ENCODE results near the gene FOXP2.

Gene FOXP2

GRCh38 chr7:114588506-114588905 is 173.9 kb downstream of the FOXP2 start:
- TF ChIP-seq GATA3 (IDR thresholded peaks at IDR 0.05; ENCODE audit: low read depth, low read length), result no peak
- no peak for TF ChIP-seq GATA2 (IDR thresholded peaks at IDR 0.05; ENCODE audit: low read depth, low read length)

GRCh38 chr7:114589436-114589835 is 174.8 kb downstream of the FOXP2 start:
- TF ChIP-seq GATA3 (IDR thresholded peaks at IDR 0.05; ENCODE audit: low read depth, low read length), result no peak
- TF ChIP-seq GATA2 (IDR thresholded peaks at IDR 0.05; ENCODE audit: low read depth, low read length), result no peak

GRCh38 chr7:114590298-114590697 is 175.7 kb downstream of the FOXP2 start:
- no peak for TF ChIP-seq GATA3 (IDR thresholded peaks at IDR 0.05; ENCODE audit: low read depth, low read length)
- no peak for TF ChIP-seq GATA2 (IDR thresholded peaks at IDR 0.05; ENCODE audit: low read depth, low read length)

- TF ChIP-seq GATA3 (IDR thresholded peaks at IDR 0.05; ENCODE audit: low read depth, low read length), result no peak
- TF ChIP-seq GATA2 (IDR thresholded peaks at IDR 0.05; ENCODE audit: low read depth, low read length), result no peak
These were observed 184.3 kb downstream of the FOXP2 start for GRCh38 chr7:114598946-114599345.

GRCh38 chr7:114606100-114606499 is 191.5 kb downstream of the FOXP2 start:
- no peak for TF ChIP-seq GATA3 (IDR thresholded peaks at IDR 0.05; ENCODE audit: low read depth, low read length)
- no peak for TF ChIP-seq GATA2 (IDR thresholded peaks at IDR 0.05; ENCODE audit: low read depth, low read length)

GRCh38 chr7:114620208-114620607 is 205.6 kb downstream of the FOXP2 start:
- TF ChIP-seq GATA3 (IDR thresholded peaks at IDR 0.05; ENCODE audit: low read depth, low read length), result no peak
- no peak for TF ChIP-seq GATA2 (IDR thresholded peaks at IDR 0.05; ENCODE audit: low read depth, low read length)

GRCh38 chr7:114622221-114622620 is 207.6 kb downstream of the FOXP2 start:
- TF ChIP-seq GATA2 (IDR thresholded peaks at IDR 0.05; ENCODE audit: low read depth, low read length), result no peak
- TF ChIP-seq GATA3 (IDR thresholded peaks at IDR 0.05; ENCODE audit: low read depth, low read length), result no peak

GRCh38 chr7:114623146-114623545 is 208.5 kb downstream of the FOXP2 start:
- TF ChIP-seq GATA3 (IDR thresholded peaks at IDR 0.05; ENCODE audit: low read depth, low read length) (no peak), GATA2 (IDR thresholded peaks at IDR 0.05; ENCODE audit: low read depth, low read length) (no peak)

- no peak for TF ChIP-seq GATA3 (IDR thresholded peaks at IDR 0.05; ENCODE audit: low read depth, low read length)
- no peak for TF ChIP-seq GATA2 (IDR thresholded peaks at IDR 0.05; ENCODE audit: low read depth, low read length)
These were observed 212.6 kb downstream of the FOXP2 start for GRCh38 chr7:114627231-114627630.

GRCh38 chr7:114628362-114628761 is 213.7 kb downstream of the FOXP2 start:
- no peak for TF ChIP-seq GATA3 (IDR thresholded peaks at IDR 0.05; ENCODE audit: low read depth, low read length)

GRCh38 chr7:114629762-114630161 is 215.1 kb downstream of the FOXP2 start:
- TF ChIP-seq GATA2 (IDR thresholded peaks at IDR 0.05; ENCODE audit: low read depth, low read length), result no peak
- no peak for TF ChIP-seq GATA3 (IDR thresholded peaks at IDR 0.05; ENCODE audit: low read depth, low read length)

- TF ChIP-seq GATA2 (IDR thresholded peaks at IDR 0.05; ENCODE audit: low read depth, low read length) (no peak), GATA3 (IDR thresholded peaks at IDR 0.05; ENCODE audit: low read depth, low read length) (no peak)
These were observed 215.8 kb downstream of the FOXP2 start for GRCh38 chr7:114630201-114630990.

GRCh38 chr7:114631249-114631822 is 216.7 kb downstream of the FOXP2 start:
- TF ChIP-seq GATA2 (IDR thresholded peaks at IDR 0.05; ENCODE audit: low read depth, low read length) (no peak), GATA3 (IDR thresholded peaks at IDR 0.05; ENCODE audit: low read depth, low read length) (no peak)

GRCh38 chr7:114639451-114639850 is 224.8 kb downstream of the FOXP2 start:
- TF ChIP-seq GATA3 (IDR thresholded peaks at IDR 0.05; ENCODE audit: low read depth, low read length) (no peak), GATA2 (IDR thresholded peaks at IDR 0.05; ENCODE audit: low read depth, low read length) (no peak)

GRCh38 chr7:114644455-114644854 is 229.8 kb downstream of the FOXP2 start:
- TF ChIP-seq GATA3 (IDR thresholded peaks at IDR 0.05; ENCODE audit: low read depth, low read length) (no peak), GATA2 (IDR thresholded peaks at IDR 0.05; ENCODE audit: low read depth, low read length) (no peak)

Data from SH-SY5Y (cell line).